ENCODE data around the gene NIF3L1. TPM values are rescaled to one million over a fixed set of nuclear protein-coding genes. Genes with fewer than 3 reads are reported as not detected.

NIF3L1 gene
- total RNA-seq, 2 experiments from 2014 or later = 31.6 to 33.3 TPM

DNA sequence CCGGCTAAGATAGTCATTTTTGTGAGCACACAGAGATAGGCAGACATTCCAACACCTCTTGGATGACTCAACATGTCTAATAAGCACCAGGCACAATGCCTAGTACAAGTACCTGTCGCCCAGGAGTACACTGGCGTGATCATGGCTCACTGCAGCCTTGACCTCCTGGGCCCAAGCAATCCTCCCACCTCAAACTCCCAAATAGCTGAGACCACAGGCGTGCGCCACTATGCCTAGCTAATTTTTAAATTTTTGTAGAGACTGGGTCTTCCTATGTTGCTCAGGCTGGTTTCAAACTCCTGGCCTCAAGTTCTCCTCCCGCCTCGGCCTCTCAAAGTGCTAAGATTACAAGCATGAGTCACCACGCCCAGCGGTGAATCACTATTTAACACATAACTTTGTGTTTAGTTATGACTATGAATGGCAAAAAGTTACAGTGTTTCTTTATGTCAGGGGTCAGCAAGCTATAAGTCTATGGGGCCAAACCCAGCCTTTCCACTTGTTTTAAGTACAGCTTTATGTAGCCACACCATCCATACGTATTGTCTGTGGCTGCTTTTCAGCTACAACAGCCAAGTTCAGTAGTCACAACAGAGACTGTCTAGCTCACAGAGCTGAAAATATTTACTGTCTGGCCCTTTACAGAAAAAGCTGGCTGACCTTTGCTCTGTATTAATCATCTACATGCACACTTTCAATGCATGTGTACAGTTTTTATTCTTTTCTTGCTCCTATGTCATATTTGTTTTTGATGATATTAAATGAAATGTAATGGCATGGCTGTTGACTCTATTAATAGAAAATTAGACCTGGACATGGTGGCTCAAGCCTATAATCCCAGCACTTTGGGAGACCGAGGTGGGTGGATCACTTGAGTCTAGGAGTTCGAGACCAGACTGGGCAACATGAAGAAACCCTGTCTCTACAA is 55.6 kb downstream of the NIF3L1 start:
- peak overlapping the region; percentile 63 for H3K27ac Mint-ChIP-seq
- peaks cover 24% of the 10 kb centered on the region for H3K4me1 Mint-ChIP-seq (ENCODE audit: low read depth)
- no peaks in the 10 kb centered on the region for H3K27me3 Mint-ChIP-seq (ENCODE audit: low read depth)
- no peaks in the 10 kb centered on the region for H3K9me3 Mint-ChIP-seq
- DNase-seq = peak; percentile 86
- H3K36me3 Mint-ChIP-seq (ENCODE audit: low read depth) = peaks cover 33% of the 10 kb centered on the region
- CTCF ChIA-PET = interaction anchor here (0.9 to 1.7 kb wide), 7 partner anchors 16 to 231 kb away, joined by 3 to 9 read pairs (median 4); partner anchors contain the start of gene ORC2
- no peak overlapping the region for H3K4me3 Mint-ChIP-seq
- intact Hi-C loops (cut with micrococcal nuclease) = loop anchor here (1.0 to 2.0 kb wide), 2 partner anchors 14 to 19 kb away; partner anchors contain the start of gene ORC2

DNA sequence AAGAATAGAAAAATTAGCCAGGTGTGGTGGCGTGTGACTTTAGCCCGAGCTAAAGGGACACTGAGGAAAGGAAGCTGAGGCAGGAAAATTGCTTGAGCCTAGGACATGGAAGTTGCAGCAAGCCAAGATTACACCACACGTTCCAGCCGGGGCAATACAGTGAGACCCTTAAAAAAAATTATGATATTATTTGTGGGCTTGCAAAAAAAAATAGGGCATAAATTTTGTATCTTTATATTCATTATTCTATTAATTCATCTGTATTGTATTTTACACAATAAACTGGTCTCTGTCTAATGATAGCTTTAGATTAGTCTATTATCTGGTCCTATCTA is 56.2 kb downstream of the NIF3L1 start:
- peaks cover 24% of the 10 kb centered on the region for H3K4me1 Mint-ChIP-seq (ENCODE audit: low read depth)
- no peaks in the 10 kb centered on the region for H3K9me3 Mint-ChIP-seq
- H3K27me3 Mint-ChIP-seq (ENCODE audit: low read depth) = no peaks in the 10 kb centered on the region
- CTCF ChIA-PET = interaction anchor here (0.7 to 1.7 kb wide), 9 partner anchors 12 to 238 kb away, joined by 3 to 9 read pairs (median 4); partner anchors contain the start of genes CASP10 and ORC2
- no peak for DNase-seq
- no peak overlapping the region for H3K4me3 Mint-ChIP-seq
- intact Hi-C loops (cut with micrococcal nuclease) = loop anchor here (2.0 kb wide), 1 partner anchor 15 kb away; no protein-coding TSS in a partner anchor
- peaks cover 35% of the 10 kb centered on the region for H3K36me3 Mint-ChIP-seq (ENCODE audit: low read depth)
- no peak overlapping the region for H3K27ac Mint-ChIP-seq

DNA sequence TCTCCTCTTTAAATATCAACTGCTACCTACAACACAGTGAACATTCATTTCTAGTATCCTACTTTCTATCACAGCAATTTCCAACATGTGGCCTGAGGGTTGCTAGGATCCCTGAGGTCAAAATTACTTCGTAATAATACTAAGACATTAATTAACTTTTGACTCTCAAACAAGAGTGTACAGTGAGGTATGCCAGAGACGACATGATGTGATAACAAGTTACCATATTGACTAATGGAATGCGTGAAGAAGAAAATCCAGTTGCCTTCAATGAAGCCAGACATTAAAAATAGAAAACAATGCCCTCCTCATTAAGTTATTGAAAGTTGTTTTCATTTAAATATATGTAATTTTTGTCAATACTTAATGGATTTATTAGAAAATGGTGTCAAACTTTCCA is 61.2 kb downstream of the NIF3L1 start:
- H3K36me3 Mint-ChIP-seq (ENCODE audit: low read depth) = peaks cover 21% of the 10 kb centered on the region

More for the DNA sequence above, 61.2 kb downstream of the NIF3L1 start:
- H3K27me3 Mint-ChIP-seq (ENCODE audit: low read depth) = no peaks in the 10 kb centered on the region
- no peak overlapping the region for H3K4me3 Mint-ChIP-seq
- DNase-seq = no peak
- CTCF ChIA-PET = interaction anchor here (0.6 kb wide), 2 partner anchors 104 to 373 kb away, joined by 3 read pairs; no protein-coding TSS in a partner anchor
- H3K9me3 Mint-ChIP-seq = no peaks in the 10 kb centered on the region
- no peak overlapping the region for H3K27ac Mint-ChIP-seq
- H3K4me1 Mint-ChIP-seq (ENCODE audit: low read depth) = peaks cover 3% of the 10 kb centered on the region
- intact Hi-C loops (cut with micrococcal nuclease) = no loop called here

Other genes starting within 250 kb of the NIF3L1 start
- 100 to 1,000 TPM; 423 to 442 TPM for gene BZW1, start 77.5 kb upstream of the NIF3L1 start, total RNA-seq
- gene CLK1, start 24.7 kb upstream of the NIF3L1 start, total RNA-seq = 100 to 1,000 TPM; 174 to 196 TPM
- 10 to 100 TPM; 81.3 to 82.2 TPM for gene PPIL3, start 294 bp upstream of the NIF3L1 start, total RNA-seq
- 10 to 100 TPM; 53.7 to 56.8 TPM for gene ORC2, start 74.3 kb downstream of the NIF3L1 start, total RNA-seq
- 10 to 100 TPM; 19.1 TPM for gene HYCC2, start 182.3 kb downstream of the NIF3L1 start, total RNA-seq
- gene NDUFB3, start 182.6 kb downstream of the NIF3L1 start, total RNA-seq = 100 to 1,000 TPM; 159 to 162 TPM
- gene CFLAR, start 226.8 kb downstream of the NIF3L1 start, total RNA-seq = 100 to 1,000 TPM; 214 to 222 TPM